HG02763 (cell line): ENCODE measurements around the gene PRSS36.
"Not testable (repeated sequence)": the region's sequence is repeated elsewhere in the genome, so short reads cannot be mapped to it uniquely, and the experiment has no call there.

ENCODE experiments used
- ATAC-seq: cut with Tn5 transposase; IDR thresholded peaks from one replicate; pipeline ENCODE4 v1.9.1; 2021; ENCODE audit warnings: mild to moderate bottlenecking, moderate library complexity; ENCODE audit not compliant: unreplicated experiment

The PRSS36 gene

DNA sequence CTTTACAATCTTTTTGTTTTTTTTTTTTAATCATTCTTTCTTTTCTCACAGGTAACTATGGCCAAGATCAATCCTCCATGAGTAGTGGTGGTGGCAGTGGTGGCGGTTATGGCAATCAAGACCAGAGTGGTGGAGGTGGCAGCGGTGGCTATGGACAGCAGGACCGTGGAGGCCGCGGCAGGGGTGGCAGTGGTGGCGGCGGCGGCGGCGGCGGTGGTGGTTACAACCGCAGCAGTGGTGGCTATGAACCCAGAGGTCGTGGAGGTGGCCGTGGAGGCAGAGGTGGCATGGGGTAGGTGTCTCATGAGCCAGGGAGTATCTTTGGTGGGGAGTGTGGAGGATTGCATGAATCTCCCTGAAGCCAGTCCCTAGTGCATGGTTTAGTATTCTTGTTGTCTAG, 35.0 kb upstream of the PRSS36 start:
- ATAC-seq, result no peak

DNA sequence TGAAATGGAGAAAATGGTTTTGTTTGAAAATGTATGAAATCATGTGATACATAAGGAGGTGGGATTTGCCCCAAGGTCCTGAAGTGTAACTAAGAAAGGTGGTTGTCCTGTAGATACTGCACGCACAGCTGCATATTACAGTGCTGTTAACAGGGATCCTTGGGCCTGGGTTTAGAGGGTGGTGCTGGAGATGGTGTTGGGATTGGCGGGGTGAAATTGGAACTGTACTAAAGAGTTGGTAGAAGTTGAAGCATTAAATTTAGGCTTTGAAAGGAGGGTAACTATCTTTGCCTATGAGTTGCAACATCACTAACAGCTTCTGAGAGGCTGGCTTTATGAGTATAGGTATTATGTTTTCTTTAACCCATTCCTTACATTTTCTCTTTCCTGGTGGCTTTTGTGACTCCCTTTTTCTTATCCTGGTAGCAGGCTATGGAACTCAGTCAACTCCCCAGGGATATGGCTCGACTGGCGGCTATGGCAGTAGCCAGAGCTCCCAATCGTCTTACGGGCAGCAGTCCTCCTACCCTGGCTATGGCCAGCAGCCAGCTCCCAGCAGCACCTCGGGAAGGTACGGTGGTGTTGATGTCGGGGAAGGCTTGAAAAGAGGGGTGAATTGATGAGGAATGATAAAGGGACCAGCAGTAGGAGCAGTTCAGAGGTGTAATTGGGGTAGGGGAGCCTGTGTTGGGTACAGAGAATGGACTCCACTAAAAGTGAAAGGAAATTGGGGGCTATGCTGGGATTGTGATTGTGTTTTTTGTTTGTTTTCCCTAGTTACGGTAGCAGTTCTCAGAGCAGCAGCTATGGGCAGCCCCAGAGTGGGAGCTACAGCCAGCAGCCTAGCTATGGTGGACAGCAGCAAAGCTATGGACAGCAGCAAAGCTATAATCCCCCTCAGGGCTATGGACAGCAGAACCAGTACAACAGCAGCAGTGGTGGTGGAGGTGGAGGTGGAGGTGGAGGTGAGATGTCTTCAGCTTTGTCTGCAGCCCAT, 33.9 kb upstream of the PRSS36 start:
- ATAC-seq, result no peak

DNA sequence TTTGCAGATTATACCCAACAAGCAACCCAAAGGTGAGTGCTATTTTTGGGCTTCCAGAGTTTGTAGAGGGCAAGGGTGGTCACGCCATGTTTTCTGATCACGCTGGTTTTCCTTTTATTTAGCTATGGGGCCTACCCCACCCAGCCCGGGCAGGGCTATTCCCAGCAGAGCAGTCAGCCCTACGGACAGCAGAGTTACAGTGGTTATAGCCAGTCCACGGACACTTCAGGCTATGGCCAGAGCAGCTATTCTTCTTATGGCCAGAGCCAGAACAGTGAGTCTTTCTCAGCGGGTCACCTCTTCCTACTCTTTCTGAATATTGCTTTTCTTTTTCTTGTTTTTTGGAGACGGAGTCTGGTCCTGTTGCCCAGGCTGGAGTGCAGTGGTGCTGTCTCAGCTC, 32.5 kb upstream of the PRSS36 start:
- ATAC-seq, result no peak

DNA sequence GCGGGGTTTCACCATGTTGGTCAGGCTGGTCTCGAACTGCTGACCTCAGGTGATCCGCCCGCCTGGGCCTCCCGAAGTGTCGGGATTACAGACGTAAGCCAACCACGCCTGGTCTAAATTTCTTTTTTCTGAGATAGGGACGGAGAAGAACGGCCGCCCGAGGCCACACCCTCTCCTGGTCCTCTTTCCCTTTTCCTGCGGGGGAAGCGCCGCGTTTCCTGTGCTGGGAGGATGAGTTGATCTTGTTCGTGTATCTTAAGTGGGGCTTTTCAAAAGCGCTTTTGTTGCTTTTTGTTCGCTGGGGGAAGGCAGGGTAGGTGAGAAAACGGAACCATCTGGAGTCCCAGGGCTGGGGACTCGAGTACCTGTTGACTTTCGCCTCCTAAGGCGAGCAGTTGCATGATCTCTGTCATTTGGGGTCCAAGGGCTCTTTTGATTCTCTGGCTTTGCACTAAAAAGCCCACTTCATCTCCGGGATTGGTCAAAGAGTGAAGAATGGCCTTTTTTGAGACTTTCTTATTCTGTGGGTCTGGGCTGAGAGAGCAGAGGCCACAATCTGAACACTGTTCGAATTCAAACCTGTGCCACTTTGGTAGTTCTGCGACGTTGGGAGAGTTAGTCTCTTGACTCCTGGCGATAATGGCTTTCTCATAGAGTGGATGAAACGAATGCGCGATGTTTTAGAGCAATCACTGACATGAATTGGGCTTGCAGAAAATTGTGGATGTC, 31.4 kb upstream of the PRSS36 start:
- ATAC-seq, result no peak

DNA sequence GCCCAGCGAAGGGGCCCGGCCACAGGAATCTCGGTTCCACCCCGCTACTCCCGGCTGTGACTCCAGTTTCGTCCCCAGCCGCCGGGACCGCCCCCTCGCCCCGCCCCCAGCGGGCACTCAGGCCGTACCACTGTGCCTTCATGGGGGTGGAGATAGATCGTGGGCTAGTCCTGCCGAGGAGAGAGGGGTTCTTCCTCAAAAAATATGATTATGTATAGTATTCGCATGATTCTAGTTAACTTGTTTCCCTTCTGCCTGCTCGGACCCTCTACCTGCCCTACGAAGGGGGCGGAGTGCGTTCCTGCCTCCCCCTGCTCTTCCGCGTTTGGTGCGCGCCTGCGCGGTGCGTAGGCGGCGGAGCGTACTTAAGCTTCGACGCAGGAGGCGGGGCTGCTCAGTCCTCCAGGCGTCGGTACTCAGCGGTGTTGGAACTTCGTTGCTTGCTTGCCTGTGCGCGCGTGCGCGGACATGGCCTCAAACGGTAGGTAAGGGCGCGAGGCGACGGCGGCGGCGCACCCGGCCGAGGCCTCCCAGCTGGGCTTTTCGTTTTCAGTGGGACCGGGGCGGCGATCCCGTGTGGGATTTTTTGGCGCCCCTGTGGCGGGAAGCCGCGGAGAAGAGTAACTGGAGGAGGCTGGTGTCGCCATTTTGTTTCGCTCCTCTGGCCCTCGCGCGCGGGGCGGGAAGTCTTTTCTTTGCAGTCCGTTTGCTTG, 30.0 kb upstream of the PRSS36 start, which contains the start of gene FUS:
TSS of gene FUS (plus strand) at position 393 of the 713 bp plus-strand sequence. CDS start at position 469, 76 bp downstream.
- ATAC-seq, result peak; percentile 67

DNA sequence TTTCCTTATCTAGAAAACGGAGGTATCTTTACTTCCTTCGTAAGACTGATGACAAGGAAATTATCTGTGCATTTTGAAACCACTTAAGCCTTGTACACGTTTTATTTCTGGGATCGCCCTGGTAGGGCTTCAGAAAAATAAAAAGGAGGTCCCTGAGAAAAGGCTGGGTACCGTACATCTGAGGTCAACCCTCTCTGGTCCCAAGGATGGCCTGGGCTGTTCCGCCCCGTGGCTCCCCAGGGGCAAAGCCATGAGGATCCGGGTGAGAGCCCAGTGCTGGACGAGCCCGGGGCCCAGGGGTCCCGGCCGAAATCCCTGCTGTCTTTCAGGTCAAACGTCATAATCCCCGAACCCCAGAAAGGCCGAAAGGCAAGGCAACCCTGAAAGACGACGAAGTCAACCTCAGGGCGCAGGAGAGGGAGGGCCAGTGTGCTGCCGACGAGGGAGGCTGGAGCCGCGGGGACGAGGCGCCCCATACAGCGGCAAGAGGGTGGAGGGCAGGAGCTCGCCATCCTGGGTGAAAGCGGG, 29.4 kb upstream of the PRSS36 start:
- no peak for ATAC-seq

DNA sequence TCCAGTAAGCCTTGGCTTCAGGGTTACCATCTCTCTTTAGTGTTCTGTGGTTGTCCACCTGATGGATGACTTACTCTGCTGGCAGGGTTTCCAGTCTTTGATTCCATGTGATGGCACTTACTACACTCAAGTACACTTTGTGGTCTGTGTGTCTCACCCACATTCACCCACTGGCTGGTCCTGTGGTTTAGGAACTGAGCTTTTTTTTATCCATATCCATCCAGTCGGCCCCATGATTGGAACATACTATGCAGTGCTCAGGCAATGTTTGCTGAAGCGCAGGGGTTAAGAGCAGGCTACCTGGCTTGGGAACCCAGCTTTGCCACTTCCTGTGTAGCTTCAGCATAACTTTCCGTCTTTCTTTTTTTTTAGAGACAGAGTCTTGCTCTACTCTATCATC, 27.3 kb upstream of the PRSS36 start:
- ATAC-seq, result no peak

DNA sequence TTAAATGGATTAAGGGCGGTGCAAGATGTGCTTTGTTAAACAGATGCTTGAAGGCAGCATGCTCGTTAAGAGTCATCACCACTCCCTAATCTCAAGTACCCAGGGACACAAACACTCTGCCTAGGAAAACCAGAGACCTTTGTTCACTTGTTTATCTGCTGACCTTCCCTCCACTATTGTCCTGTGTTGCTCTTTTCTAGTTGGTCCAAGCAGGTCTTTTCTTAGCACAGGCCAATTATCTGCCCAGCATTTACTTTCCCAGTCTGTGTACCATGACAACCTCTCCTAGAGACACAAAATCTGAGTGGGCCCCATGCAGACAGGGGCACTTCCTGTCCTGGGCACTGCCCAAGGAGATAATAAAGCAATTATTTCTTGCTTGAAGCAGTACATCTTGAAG, 20.2 kb upstream of the PRSS36 start:
- ATAC-seq, result not testable (repeated sequence)

DNA sequence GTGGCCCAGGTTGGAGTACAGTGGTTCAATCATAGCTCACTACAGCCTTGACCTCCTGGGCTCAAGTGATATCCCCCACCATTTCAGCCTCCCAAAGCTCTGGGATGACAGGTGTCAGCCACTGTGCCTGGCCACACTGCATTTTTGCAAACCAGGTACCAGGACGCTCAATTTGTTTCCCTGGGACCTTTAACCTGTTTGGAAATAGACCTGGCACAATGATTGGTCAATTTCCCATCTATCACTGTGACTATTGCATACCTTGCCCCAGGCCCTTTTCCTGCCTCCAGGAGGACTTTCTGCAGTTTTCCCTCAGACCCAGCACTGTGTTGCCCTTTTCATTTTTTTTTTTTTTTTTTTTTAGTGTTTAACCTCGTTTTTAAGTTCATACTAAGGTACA, 19.0 kb upstream of the PRSS36 start:
- ATAC-seq, result no peak

DNA sequence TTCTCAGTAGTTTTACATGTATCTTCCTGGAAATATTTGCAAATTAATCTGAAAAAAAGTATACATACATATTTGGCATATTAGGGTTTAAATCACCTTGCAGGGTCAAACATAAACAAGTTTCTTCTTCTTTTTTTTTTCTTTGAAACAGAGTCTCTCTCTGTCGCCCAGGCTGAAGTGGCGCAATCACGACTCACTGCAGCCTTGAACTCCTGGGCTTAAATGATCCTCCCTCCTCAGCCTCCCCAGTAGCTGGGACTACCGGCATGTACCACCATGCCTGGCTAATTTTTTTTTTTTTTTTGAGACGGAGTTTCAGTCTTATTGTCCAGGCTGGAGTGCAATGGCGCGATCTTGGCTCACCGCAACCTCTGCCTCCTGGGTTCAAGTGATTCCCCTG, 17.4 kb upstream of the PRSS36 start:
- no peak for ATAC-seq

DNA sequence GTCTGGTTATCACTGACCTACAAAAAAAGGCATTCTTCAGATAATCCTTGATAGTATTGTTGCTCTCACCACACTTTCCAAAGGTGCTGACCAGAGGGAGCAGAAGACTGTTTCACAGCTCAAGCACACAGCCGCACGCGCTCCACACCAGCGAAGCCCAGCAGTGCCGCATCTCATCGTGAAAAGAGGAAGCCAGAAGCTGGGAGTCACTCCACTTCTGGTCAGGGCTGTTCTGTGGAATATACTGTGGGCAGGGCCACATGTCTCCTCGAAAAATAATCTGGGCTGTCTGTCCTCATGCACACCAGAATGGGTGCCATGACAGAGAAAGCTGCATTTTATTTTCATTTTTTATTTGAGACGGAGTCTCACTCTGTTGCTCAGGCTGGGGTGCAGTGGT, 7.3 kb upstream of the PRSS36 start:
- ATAC-seq, result no peak

DNA sequence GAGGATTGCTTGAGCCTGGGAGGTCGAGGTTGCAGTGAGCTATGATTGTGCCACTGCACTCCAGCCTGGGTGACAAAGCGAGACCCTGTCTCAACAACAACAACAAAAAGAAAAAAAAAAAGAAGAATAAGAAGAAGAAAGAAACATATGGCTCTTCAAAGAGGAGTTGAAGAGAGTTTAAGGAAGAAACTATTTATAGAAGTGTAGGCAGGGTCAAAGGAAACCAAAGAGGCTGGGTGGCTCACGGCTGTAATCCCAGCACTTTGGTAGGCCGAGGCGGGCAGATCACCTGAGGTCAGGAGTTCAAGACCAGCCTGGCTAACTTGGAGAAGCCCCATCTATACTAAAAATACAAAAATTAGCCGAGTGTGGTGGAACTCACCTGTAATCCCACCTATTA, 1.1 kb upstream of the PRSS36 start:
- ATAC-seq, result not testable (repeated sequence)

DNA sequence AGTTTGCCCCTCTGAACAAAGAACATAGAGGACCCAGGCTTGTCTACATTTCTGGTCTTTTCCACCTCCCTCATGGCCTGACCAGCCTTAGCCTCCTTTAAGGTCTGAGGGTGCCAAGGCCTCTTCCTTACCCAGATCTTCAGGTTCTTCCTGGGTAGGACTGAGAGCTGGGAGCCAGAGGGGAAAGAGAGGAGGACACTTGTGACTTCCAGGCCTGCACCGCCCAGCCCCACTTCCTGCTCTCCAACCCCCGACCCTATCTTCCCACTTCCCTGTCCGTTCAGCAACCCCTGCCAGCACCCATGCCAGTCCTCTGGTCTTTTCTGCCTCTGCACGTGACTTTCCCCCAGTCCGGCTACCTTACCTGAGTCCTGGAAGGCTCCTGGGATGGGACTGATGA, 534 bp downstream of the PRSS36 start:
- no peak for ATAC-seq

DNA sequence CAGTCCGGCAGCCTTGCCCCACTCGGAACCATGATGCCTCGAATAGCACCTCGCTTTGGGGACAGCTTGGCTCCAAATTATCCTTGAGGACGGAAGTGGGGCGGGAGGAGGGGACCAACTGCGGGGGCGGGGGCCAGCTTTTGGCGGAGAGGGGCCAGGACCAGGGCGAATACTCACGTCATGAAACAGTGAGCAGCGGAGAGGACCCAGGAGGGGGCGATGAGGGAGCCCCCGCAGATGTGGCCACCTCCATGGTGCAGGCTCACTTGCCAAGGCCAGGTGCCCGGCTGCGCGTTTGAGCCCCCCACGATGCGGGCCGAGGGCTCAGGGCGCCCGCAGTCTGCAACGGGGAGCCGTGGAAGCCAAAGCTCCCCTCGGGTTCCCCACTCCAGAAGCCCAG, 970 bp downstream of the PRSS36 start:
- ATAC-seq, result no peak

DNA sequence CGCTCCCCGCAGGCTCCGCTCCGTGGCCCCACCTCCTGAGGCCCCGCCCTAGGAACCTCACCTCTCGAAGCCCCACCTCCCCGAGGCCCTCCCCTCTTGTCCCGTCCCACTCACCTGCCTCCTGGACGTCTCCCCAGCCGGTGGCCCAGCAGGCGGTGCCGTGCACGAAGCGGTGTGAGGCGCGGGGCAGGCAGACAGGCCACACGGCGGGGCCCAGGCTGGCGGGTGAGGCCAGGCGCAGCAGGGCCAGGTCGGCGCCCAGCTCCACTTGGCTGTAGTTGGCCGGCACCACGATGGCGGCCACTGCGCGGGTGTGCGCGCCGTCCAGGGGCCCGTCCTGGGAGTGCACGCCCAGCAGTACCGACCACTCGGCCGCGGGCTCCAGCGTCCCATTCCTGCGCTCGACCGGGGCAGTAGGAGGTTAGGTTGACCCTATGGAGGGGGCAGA, 1.6 kb downstream of the PRSS36 start:
- no peak for ATAC-seq

DNA sequence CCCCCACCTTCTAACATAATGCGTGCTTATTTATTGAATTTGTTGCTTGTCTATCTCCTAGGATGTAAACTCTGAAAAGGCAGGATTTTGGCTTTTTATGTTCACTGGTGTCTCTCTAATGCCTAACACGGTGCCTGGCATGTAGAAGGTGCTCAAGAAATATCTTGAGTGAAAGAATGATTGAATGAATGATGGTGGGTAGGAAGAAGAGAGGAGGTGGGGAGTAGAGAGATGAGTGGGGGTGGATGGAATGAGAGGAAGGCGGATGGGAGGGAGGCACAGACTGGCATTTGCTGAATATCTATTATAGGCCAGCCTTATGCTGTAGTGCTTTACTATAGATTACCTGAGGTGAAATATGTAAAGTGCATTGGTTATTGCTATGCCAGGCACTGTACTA, 2.3 kb downstream of the PRSS36 start:
- ATAC-seq, result no peak

DNA sequence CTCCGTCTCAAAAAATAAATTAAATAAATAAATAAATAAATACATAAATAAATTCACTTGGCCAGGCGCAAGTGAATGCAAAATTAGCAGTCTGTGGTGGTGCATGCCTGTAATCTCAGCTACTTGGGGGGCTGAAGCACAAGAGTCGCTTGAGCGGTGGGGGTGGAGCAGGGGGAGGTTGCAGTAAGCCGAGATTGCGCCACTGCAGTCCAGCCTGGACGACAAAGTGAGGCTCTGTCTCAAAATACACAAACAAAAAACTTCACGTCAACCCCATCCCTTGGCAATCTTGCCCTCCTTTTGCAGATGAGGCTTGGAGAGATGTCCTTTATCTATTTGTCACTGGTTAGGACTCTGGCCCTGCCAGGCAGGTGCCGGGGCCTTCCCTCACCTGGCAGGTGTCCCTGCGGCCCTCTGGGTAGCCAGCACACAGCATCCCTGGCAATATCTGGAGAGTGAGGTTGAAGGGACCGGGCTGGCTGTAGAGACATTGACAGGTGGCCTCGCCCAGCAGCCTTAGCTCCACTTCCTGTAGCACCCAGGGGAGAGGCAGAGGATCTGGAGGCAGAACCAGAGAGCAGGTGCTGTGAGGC, 4.4 kb downstream of the PRSS36 start:
- no peak for ATAC-seq

DNA sequence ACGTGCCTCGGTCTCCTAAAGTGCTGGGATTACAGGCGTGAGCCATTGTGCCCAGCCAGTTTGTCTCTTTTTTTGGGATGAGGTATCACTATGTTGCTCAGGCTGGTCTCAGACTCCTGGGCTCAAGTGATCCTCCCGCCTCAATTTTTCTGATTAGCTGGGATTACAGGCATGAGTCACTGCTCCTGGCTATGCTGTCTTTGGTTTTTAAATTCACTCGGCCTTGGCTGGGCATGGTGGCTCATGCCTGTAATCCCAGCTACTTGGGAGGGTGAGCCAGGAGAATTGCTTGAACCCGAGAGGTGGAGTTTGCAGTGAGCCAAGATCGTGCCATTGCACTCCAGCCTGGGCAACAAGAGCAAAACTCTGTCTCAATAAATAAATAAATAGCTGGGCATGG, 5.4 kb downstream of the PRSS36 start:
- ATAC-seq, result not testable (repeated sequence)

DNA sequence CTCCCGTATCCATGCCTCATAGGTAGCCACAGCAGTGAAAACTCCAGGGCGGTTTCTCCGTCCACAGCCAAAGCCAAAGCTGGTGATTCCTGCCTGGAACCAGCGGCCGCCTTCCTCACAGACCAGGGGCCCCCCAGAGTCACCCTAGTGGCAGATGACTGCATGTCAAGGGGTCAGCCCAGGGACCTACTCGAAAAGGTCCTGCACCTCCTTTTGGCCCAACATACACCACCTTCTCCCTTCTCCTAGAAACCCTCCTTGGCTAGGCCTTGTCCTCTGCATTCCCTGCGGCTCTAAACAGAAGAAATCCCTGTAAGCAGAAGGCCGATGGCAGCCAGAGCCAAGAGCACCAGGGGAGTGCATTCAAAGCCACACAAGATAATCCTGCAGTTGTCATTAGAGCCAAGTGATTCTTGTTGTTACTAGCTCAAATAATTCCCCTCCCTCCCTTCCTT, 6.1 kb downstream of the PRSS36 start:
- no peak for ATAC-seq

DNA sequence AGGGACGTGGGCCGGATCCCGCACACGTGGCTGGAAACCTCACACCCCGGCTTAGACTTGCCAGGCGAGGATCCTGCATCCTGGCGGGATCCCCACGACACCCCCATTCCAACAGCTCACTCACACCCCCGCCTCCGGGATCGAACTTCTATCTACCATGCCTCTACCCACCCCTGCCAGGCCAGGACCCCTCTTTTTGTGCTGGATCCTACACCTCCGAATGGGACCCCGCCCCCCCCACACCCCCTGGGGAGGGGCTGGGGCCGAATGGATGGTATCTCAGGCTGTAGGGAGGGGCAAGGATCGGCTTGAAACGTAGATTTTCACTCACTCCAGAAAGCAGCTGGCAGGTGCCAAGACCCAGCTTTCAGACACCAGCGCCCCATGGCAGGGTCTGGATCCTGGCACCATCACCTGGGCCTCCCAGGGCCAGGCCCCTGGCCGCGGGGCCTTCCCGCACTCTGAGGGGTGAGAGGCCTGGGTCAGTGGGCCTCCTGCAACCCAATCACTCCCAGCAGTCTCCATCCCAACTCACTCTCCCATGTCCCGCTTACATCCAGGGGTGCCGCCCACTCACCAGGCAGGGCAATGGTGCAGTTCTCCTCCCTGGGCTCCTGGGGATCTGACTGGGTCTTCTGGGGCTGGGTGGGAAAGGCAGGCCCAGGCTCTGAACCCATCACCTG, 6.7 kb downstream of the PRSS36 start:
- no peak for ATAC-seq
